SK-N-MC (cell line): ENCODE measurements around the gene TCF19.
"Not testable (repeated sequence)": the region's sequence is repeated elsewhere in the genome, so short reads cannot be mapped to it uniquely, and the experiment has no call there.

Source experiments
- DNase-seq: peaks from one replicate; pipeline ENCODE4 v3.0.0-alpha.2; 2011; ENCODE audit warnings: low read depth, low spot score
- H3K27ac ChIP-seq: fragments of 200-600 bp; sonication (generic); 2 replicates; pipeline ENCODE4 v1.5.1; 2016; ENCODE audit warnings: mixed run types
- H3K36me3 ChIP-seq: fragments of 200-600 bp; sonication (generic); 2 replicates; pipeline ENCODE4 v1.6.1; 2017; ENCODE audit warnings: antibody characterized with exemption, low read length, mixed read lengths; ENCODE audit not compliant: insufficient read depth
- H3K4me3 ChIP-seq: fragments of 200-600 bp; sonication (generic); 2 replicates; pipeline ENCODE4 v1.5.1; 2016
- H3K9ac ChIP-seq: fragments of 200-600 bp; sonication (generic); 2 replicates; pipeline ENCODE4 v1.8.0; 2017; ENCODE audit warnings: mixed run types, mixed read lengths; ENCODE audit not compliant: insufficient read length
- H3K9me3 ChIP-seq: fragments of 200-600 bp; sonication (generic); 2 replicates; pipeline ENCODE4 v1.6.1; 2017; ENCODE audit warnings: low read depth, mild to moderate bottlenecking, antibody characterized with exemption, low read length, moderate library complexity, mixed read lengths
- EZH2 ChIP-seq: fragments of 200-600 bp; sonication (generic); IDR thresholded peaks from one replicate; pipeline ENCODE4 v1.6.1; 2017; ENCODE audit warnings: antibody characterized with exemption
- FOXP2 ChIP-seq: optimal IDR thresholded peaks from 2 replicates; pipeline ENCODE3; 2011; ENCODE audit warnings: mild to moderate bottlenecking, moderate library complexity; ENCODE audit not compliant: insufficient read depth; ENCODE audit errors: extremely low read length, control extremely low read depth
- POLR2AphosphoS5 ChIP-seq: IDR thresholded peaks from 2 replicates; pipeline ENCODE4 v1.6.1; 2012; ENCODE audit warnings: mild to moderate bottlenecking, low read depth, low read length, borderline replicate concordance

Gene TCF19

DNA sequence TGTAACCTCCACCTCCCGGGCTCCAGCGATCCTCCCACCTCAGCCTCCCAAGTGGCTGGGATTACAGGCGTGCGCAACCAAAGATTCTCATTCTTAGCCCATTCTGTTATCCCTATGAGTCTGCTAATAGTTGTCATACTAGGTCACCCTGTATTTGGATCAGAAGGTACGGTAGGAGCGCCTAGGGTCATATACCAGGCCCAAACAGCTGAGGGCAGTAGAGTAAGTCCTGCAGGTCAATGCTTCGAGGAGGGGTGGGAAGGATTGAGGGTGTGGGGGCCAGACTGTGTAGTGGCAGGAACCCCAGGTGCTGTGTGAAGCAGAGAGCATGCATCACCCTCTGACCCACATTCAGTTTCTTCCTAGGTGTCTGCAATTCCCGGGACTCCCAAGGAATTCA lies 34.8 kb downstream of the TCF19 start:
- H3K4me3 ChIP-seq, result no peak overlapping the region
- no peaks in the 10 kb centered on the region for H3K36me3 ChIP-seq
- no peak for DNase-seq
- TF ChIP-seq FOXP2 (no peak), POLR2AphosphoS5 (no peak), EZH2 (no peak)
- H3K9ac ChIP-seq, result no peak overlapping the region
- no peaks in the 10 kb centered on the region for H3K9me3 ChIP-seq
- H3K27ac ChIP-seq, result no peak overlapping the region

DNA sequence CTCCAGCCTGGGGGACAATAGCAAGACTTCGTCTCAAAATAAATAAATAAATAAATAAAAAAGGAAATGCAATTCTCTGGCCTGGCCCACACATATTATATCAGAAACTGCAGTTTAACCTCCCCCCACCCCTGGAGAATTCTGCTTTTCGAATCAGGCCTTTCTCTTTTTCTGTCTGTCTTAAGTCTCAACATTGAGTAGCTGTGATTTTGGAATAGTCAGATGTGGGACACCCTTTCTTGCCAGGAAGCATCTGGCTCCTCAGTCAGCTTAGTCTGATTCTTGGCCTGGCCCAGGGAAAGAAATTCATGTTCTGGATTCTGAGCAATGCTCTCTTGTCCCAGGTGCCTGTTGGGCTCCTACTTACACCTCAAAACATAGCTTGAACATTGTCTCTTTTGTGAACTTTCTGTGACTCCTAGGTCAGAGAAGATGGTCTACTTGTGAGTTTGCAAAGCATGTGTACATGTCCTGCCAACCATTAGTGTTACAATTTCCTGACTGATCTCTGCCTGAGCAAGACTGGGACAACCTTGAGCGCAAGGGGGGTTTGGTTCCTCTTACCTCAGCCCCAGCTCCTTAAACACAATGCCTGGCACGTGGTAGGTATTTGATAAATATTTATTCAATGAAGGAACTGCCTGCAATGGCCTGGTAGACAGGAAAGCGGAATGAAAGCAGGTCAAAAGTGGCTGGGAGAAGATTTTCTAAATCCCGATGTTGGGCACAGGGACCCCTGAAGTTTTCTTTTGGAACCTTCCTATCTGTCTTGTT lies 35.9 kb downstream of the TCF19 start:
- Histone ChIP-seq H3K9me3 (no peaks in the 10 kb centered on the region), H3K36me3 (no peaks in the 10 kb centered on the region), H3K27ac (0 out of 2 replicates have a peak overlapping the region, but pooled peaks have one; percentile 54), H3K9ac (no peak overlapping the region), H3K4me3 (no peak overlapping the region)
- no peak for DNase-seq
- TF ChIP-seq FOXP2 (no peak), POLR2AphosphoS5 (no peak), EZH2 (no peak)

DNA sequence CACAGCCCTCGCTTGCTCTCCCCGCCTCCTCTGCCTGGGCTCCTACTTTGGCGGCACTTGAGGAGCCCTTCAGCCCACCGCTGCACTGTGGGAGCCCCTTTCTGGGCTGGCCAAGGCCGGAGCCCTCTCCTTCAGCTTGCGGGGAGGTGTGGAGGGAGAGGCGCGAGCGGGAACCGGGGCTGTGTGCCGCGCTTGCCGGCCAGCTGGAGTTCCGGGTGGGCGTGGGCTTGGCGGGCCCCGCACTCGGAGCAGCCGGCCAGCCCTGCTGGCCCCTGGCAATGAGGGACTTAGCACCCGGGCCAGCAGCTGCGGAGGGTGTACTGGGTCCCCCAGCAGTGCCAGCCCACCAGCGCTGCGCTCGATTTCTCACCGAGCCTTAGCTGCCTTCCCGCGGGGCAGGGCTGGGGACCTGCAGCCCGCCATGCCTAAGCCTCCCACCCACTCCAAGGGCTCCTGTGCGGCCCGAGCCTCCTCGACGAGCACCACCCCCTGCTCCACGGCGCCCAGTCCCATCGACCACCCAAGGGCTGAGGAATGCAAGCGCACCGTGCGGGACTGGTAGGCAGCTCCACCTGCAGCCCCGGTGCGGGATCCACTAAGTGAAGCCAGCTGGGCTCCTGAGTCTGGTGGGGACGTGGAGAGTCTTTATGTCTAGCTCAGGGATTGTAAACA lies 37.1 kb downstream of the TCF19 start:
- not testable (repeated sequence) for H3K9ac ChIP-seq, H3K9me3 ChIP-seq, H3K4me3 ChIP-seq, H3K27ac ChIP-seq, H3K36me3 ChIP-seq, DNase-seq

DNA sequence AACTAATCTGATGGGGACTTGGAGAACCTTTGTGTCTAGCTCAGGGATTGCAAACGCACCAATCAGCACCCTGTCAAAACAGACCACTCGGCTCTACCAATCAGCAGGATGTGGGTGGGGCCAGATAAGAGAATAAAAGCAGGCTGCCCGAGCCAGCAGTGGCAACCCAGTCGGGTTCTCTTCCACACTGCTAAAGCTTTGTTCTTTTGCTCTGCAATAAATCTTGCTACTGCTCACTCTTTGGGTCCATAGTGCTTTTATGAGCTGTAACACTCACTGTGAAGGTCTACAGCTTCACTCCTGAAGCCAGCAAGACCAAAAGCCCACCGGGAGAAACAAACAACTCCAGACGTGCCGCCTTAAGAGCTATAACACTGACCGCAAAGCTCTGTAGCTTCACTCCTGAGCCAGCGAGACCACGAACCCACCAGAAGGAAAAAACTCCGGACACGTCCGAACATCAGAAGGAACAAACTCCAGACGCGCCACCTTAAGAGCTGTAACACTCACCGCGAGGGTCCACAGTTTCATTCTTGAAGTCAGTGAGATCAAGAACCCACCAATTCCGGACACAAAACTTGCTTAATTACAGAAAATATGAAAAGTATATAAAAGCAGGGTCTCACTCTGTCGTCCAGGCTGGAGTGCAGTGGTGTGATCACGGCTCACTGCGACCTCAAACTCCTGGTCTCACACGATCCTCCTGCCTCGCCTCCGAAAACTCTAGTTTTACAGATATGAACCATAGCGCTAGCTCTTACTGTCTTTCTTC lies 38.0 kb downstream of the TCF19 start:
- Histone ChIP-seq H3K27ac (peak overlapping the region; percentile 87), H3K4me3 (peak overlapping the region; percentile 94)
- H3K9ac ChIP-seq, result not testable (repeated sequence)

DNA sequence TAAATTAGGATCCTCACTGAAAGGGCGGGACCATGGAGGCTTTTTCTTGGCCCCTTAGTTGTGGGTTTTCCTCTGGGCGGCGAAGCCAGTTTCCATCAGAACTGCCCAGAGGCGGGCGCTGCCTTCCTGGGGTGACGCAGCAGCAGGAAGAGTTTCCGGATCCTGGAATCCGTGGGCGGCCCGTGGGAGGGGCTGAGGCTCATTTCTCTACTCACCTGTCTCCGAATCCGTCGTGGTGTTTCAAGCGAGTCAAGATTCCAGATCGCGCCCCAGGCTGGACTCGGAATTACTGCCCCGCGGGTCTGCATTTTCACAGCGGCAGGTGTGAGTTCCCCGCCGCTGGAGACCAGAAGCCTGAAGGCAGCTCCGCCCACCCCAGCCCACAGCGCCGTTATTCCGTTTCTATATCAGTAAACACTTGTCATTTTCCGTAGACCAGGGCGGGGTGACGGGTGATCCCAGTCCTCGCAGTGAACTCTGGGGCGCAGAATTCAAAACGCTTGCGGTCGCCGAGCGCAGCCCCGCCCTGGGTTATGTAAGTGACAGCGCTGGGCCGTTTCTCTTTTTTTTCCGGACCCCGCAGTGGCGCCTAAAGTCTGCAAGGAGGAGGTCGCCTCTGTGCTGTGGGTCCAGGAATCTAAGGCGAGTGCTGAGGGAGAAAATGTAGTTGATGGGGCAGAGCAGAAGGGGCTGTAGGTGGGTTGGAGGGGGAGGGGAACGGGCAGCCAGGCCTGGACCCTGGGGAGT lies 39.3 kb downstream of the TCF19 start:
- Histone ChIP-seq H3K9ac (peak overlapping the region; percentile 79), H3K9me3 (no peaks in the 10 kb centered on the region), H3K4me3 (peak overlapping the region; percentile 94), H3K36me3 (no peaks in the 10 kb centered on the region), H3K27ac (peak overlapping the region; percentile 87)
- TF ChIP-seq EZH2 (no peak), POLR2AphosphoS5 (peak; percentile 58), FOXP2 (no peak)
- DNase-seq, result no peak

More for the DNA sequence above, 38.0 kb downstream of the TCF19 start:
- H3K36me3 ChIP-seq, DNase-seq, H3K9me3 ChIP-seq: not testable (repeated sequence)

DNA sequence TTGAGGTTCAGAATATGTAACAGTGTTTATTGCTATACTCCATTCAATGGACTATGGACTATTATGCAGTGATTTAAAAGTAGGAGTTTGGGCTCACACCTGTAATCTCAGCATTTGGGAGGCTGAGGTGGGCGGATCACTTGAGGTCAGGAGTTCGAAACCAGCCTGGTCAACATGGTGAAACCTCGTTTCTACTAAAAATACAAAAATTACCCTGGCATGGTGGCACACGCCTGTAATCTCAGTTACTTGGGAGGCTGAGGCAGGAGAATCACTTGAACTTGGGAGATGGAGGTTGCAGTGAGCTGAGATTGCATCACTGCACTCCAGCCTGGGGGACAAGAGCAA lies 40.7 kb downstream of the TCF19 start:
- H3K4me3 ChIP-seq, DNase-seq, H3K36me3 ChIP-seq, H3K9me3 ChIP-seq, H3K9ac ChIP-seq, H3K27ac ChIP-seq: not testable (repeated sequence)

DNA sequence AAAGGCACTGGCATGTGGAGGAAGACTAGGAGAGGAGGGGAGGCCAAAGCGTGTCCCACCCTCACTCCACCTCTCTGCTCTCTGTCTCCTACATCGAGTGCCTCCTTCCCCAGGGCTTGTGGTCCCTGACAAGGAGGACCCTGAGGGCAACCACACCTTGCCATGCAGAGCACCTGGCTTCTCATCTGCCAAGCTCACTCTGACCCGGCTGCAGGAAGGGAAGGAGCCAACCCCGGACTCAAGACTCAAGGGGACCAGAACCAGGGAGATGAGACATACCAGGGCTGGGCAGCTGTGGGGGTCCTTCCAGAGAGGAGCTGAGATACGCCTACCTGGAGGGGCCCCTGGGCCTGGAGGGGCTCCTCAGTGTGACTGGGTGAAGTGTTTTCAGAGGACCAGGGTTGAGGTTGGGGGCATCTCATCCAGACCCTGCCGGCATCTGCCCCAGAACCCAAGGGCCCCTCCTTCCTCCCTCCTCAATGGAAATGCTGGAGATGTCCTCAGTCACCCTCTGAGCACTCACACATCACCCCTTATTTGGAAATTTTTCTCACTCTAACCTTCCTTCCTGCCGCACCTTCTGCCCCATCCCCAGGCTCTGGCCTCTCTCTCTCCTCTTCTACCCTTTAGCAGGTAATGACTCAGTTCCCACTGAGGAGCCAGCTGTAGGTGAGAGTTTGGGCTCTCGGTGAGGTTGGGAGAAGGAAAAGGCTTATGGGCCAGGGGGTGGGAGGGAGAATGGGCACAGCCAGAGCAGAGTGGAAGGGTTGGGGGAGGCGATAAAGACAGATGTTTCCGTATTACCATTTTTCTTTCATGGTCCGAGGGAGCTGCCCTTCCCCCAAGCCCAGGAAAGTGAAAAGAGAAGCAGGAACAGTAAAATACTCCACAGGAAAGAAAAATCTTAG lies 44.1 kb downstream of the TCF19 start:
- Histone ChIP-seq H3K36me3 (no peaks in the 10 kb centered on the region), H3K27ac (peak overlapping the region; percentile 84), H3K9ac (peak overlapping the region; percentile 43), H3K4me3 (no peak overlapping the region; the same call in 1 of the 2 replicates), H3K9me3 (no peaks in the 10 kb centered on the region)
- TF ChIP-seq EZH2, result no peak
- no peak for TF ChIP-seq POLR2AphosphoS5
- no peak for TF ChIP-seq FOXP2
- no peak for DNase-seq

DNA sequence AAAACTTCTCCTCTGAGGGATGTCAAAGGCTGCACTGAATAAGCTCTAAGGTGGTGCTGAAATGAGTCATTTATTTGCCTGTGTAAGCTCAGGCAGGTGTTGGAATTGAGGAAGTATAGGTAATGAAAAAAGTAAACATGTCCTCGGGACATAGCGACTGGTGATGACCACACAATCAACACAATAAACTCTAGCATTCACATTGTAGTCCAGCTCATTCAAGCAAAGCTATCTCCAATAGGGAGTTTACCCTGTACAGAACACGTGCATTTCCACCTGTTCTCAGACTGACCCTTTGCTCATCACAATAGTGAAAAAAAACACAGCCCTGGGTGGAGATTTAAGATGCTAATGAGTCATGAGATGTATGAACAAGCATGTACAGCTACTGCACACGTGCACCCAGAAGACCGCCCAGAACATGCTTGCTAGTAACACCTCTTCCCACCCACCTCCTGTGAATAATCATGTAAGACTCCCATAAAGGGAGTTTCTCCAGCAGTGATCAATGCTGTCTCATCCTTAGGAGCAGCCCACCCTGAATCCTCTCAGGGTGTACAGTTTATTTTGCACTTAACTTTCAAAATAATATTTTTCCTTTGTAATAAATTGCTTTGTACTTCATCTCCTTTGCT lies 45.1 kb downstream of the TCF19 start:
- no peaks in the 10 kb centered on the region for H3K36me3 ChIP-seq
- peak overlapping the region; percentile 84 for H3K27ac ChIP-seq
- no peak for DNase-seq
- H3K9me3 ChIP-seq, result no peaks in the 10 kb centered on the region
- H3K9ac ChIP-seq, result peak overlapping the region; percentile 43
- peak overlapping the region; percentile 67 for H3K4me3 ChIP-seq
- no peak for TF ChIP-seq EZH2
- TF ChIP-seq FOXP2, result no peak
- 0 out of 2 replicates have a peak, but pooled peaks have one; percentile 16 for TF ChIP-seq POLR2AphosphoS5
